MM.1S (cell line): ENCODE measurements around the gene MGAT4B.

Experiments
- EZH2 ChIP-seq: fragments of 300-600 bp; sonication (generic); optimal IDR thresholded peaks from 2 replicates; pipeline ENCODE3; 2017; ENCODE audit warnings: low read depth, mild to moderate bottlenecking, antibody characterized with exemption, low read length, mixed read lengths
- TF ChIP-seq, protein P1 (sequence below): fragments of 300-600 bp; sonication (generic); IDR thresholded peaks from 2 replicates; pipeline ENCODE4 v1.5.1; 2016; ENCODE audit warnings: antibody characterized with exemption, low read length, mixed read lengths

DNA sequence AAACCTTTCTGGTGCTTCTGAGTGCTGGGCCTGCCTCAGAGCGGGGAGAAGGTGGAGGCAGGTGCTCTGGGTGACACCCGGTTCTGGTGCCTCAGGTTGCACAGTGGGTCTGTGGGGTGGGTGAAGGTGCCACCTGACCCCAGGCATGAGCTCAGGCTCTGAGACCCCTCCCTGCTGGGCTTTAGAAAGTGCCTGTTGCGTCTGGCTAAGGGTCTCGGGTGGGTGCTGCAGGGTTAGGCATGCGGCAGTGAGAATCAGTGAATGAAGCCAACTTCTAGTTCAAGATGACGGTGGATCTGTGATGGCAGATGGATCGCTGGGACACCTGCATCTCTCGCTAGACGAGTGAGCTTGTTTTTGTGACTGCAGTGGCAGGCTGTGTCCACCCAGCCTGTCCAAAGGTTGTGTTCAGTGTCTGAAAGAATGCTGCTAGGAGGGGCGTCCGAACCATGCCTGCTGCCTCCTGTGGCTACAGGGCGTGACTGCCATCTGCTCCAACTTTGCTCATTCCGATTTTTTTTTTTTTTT is 19.1 kb upstream of the MGAT4B start:
- TF ChIP-seq, protein P1, sequence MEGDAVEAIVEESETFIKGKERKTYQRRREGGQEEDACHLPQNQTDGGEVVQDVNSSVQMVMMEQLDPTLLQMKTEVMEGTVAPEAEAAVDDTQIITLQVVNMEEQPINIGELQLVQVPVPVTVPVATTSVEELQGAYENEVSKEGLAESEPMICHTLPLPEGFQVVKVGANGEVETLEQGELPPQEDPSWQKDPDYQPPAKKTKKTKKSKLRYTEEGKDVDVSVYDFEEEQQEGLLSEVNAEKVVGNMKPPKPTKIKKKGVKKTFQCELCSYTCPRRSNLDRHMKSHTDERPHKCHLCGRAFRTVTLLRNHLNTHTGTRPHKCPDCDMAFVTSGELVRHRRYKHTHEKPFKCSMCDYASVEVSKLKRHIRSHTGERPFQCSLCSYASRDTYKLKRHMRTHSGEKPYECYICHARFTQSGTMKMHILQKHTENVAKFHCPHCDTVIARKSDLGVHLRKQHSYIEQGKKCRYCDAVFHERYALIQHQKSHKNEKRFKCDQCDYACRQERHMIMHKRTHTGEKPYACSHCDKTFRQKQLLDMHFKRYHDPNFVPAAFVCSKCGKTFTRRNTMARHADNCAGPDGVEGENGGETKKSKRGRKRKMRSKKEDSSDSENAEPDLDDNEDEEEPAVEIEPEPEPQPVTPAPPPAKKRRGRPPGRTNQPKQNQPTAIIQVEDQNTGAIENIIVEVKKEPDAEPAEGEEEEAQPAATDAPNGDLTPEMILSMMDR: no peak
- no peak for TF ChIP-seq EZH2
